ENCODE results near the gene SLC39A2.
A peak's percentile ranks its signal among the peaks of the same experiment; 100 is the strongest.
"Not testable (repeated sequence)": the region's sequence is repeated elsewhere in the genome, so short reads cannot be mapped to it uniquely, and the experiment has no call there.

SLC39A2 gene, protein sequence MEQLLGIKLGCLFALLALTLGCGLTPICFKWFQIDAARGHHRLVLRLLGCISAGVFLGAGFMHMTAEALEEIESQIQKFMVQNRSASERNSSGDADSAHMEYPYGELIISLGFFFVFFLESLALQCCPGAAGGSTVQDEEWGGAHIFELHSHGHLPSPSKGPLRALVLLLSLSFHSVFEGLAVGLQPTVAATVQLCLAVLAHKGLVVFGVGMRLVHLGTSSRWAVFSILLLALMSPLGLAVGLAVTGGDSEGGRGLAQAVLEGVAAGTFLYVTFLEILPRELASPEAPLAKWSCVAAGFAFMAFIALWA

DNA sequence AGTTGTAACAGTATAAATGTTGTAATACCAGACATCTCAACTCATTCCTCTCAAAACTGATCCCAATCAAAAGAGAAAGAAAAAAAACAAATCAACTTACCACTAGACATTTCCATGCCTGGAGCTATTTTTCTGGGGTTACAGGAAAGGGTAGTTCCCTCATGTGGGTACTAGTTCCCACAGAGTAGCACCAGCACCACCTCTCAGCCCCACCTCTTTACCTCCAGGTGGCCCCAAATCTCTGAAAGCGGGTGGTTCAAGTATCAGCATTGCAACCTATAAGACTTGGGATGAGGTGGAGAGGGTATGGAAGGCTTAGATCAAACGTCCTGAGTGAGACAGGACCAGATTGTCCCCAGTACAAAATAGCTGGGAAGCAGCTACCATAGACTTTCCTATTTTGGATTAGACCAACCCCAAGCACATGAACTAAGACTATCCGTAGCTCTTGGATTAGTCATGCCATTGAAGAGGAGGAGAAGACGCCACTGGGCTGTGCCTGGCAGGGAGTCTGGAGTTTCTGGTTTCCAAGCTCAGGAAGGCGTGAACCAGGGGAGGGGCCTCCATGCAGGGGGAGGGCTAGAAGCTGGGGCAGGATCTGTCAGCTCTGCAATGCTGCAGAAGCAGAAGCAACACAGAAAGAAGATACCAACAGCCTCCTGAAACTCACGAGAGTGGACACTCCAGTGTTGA, at the start of gene SLC39A2:
TSS of gene SLC39A2 (plus strand) at position 620 of the 693 bp plus-strand sequence. CDS start 154 bp downstream, outside the sequence.
- DNase-seq: peak in 1 of 2 experiments; percentile 18

DNA sequence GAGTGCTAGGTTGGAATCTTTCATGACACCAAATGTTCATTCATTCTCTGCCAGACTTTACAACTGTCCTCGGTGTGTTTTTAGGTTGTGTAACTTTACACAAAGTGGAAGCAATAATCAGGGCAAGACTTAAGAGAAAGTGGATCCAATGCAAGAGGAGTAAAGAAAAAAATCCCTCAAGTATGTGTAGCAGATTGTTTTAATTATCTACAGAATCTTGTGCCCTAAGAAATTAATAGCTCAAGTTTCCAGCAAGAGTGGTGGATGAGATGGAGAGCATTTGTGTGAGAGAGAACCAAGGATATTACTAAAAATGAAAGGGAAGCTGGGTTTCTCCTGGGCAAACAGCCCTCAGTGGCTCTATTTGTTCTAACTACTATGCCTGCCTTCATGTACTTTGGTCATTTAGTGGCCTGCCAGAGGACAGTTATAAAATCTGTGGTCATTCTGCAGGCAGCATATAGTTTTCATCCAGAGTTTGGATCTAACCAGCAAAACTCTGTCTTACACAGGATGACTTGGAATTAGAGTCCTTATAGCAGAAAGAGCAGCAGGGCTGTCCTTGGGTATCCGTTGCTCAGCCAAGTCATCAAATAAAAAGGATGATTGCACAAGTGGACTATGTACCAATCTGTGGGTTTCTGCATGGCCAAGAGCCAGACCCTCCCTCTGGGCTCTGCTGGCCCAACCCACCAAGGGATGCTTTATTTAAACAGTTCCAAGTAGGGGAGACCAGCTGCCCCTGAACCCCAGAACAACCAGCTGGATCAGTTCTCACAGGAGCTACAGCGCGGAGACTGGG, 44.2 kb upstream of the SLC39A2 start, which contains the start of gene RNASE2:
TSS of gene RNASE2 (plus strand) at position 752 of the 802 bp plus-strand sequence. CDS start 285 bp downstream, outside the sequence.
- DNase-seq: peak; percentile 92

DNA sequence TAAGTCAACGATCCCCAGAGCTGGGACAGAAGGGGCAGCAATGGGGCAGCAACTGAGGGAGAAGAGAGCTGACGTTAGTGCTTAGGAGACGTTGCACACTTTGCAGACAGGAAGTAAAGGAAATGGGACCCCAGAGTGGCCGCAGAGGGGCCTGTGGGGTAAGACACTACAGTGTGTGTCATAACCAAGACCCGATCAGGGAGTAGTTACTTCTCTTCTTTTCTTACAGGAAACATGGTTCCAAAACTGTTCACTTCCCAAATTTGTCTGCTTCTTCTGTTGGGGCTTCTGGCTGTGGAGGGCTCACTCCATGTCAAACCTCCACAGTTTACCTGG, 43.6 kb upstream of the SLC39A2 start:
- DNase-seq: peak; percentile 95 to 97

DNA sequence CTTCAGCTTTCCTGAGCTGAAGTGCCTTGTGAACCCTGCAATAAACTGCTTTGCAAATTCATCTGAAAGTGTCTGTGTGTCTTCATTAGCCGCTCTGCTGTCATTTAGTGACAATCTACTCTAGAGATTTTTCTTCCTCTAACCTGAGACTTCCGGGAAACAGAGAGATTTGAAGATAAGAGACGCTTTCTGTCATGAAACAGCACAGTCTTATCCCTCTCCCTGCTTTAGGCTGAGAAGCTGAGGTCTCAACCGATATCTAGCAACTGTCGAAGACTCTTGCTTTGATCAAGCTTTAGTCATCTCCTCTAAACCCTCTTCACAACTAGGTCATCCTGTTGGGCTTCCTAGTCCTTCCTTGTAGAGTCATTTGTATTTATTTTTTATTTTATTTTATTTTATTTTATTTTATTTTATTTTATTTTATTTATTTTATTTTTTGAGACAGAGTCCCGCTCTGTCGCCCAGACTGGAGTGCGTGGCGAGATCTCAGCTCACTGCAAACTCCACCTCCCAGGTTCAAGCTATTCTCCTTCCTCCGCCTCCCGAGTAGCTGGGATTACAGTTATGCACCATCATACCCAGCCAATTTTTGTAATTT, 42.6 kb upstream of the SLC39A2 start:
- no peak for DNase-seq

DNA sequence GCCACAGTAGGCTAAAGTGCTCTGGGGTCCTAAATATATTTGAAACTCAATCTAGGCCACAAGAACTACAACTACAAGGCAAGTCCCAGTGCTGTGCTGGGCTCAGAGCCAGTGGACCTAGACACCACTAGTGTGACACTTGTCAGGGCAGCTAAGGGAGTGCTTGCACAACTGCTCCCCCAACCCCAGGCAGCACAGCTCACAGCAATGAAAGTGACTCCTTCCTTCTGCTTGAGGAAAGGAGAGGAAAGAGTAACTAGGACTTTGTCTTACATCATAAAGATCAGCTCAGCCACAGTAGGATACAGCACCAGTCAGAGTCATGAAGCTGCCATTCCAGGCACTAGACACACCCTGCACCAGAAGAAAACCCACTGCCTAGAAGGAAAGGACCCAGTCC, 40.1 kb upstream of the SLC39A2 start:
- not testable (repeated sequence) for DNase-seq

DNA sequence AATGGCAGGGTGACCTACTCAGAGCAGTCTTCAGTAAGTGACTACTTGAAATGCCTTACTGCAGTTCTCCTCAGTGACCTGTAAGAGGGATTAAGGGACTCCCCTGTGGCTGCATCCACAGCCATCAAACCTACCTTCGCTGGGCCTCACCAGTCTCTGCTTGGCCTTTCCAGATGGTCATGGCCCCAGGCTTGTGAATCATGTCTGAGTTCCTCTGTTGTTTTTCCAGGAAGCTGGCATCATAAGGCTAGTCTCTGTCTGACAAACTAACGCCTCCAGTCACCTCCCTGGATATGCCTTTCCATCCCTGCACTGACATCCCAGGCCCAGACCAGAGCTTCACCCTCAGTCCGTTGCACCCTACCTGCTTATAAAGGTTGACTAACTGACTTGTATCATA, 29.8 kb upstream of the SLC39A2 start:
- DNase-seq: no peak

DNA sequence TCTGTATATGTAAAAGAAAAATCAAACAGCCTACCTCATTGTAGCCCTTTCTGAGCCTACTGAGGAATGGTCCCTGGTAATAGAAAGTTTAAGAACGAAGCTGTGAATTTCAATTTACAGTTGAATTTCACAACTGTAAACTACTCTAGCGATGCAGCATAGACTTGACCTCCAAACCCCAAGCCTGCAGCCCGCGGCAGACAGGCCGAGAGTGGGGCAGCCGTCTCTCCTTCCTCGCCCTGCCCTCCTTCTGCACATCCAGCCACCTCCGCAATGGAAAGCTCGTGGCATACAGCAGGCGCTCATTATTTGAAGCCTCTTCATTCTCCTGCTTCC, 28.5 kb upstream of the SLC39A2 start:
- no peak for DNase-seq

DNA sequence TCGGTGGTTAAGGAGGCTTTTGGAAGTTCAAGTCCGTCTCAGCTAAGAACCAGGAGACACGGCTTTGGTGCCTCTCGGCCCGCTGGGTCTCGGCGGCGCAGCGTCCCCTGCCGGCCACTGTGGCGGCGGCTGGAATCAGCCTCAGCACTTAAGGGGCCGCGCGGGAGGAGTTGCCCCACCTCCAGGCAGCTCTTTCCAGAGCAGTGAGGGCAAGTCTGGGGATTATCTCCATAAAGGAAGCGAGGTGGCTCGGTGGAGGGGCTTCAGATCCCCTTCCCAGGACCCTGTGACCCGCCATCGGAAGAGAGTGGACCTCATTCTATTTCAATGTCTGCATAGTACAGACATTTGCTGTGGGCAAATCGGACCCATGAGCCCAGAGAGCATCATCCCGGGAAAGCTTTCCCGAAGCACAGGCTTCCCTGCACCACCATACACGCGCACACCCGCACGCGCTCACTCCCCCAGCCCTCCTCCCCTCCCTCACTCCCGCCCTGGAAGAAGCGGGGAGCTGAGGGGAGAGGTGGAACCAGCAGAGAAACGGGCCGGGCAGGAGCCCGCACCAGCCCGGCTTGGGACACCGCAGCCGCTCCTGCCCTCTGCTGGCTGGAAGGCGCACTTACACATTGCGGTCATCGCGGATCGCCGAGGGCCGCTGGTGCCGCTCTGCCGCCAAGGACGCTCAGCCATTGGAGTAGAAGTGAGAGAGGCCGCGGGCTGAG, 27.9 kb upstream of the SLC39A2 start:
- peak; percentile 70 to 83 for DNase-seq

DNA sequence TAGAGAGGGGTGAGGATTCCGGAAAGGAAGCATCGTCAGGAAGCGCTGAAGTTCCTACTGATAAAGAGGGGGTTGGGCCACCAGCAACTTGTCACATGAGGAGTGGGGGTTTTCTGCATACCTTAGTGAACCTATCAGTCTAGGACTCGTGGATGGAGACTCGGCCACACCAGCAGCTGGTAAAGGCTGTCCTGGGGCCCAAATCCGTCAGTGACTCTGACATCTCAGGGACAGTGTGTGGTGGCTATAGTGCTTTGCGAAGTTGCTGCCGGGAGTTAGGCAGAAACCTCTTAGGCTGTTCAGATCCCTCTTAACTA, 27.4 kb upstream of the SLC39A2 start:
- no peak for DNase-seq

DNA sequence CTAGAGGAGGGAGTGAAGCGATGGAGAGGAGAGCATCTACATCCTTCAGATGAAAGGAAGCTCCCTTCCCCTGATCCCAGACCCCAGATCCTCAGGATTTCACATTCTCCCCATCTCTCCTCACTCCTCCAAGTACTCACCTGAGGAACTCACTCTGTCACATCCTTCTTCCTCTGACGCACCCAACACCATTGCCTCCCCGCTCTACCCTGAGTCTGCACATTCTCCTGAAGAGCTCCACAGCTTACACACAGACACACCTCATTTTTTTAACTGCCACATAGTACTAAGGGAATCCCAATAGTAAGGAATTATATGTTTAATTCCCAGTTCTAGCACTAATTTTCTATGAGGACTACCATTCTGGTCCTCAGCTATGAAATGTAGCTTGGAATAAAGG, 25.6 kb upstream of the SLC39A2 start:
- no peak for DNase-seq

DNA sequence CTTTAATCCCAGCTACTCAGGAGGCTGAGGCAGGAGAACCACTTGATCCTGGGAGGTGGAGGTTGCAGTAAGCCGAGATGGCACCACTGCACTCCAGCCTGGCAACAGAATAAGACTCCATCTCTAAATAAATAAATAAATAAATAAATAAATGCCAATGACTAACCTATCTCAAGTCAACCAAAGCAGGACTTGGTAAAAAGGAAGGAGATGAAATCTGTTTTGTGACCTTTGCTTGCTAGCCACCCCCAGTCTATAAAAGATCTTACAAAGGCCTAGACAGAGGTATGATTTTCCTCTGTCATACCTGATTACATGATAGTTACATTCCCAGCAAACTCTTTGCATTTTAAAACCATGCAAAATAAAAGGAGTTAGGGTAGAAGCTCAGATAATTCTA, 22.8 kb upstream of the SLC39A2 start:
- DNase-seq: no peak

DNA sequence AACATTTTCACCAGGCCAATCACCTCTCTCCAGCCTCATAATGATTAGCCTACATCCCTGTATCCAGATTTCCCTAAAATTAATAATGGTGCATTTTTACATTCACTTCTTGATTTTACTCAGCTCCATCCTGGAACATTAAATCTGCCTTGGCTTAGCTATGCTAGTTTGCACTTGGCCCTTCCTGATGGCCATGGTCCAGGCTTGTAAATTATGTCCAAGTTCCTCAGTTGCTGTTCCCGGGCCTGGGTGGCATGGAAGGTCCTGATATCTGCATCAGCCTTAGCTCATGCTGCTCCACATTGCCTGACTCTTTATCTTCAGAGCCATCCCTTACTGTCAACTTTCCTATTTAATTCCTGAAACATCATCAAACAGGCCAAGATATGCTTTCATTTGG, 20.4 kb upstream of the SLC39A2 start:
- DNase-seq: no peak

DNA sequence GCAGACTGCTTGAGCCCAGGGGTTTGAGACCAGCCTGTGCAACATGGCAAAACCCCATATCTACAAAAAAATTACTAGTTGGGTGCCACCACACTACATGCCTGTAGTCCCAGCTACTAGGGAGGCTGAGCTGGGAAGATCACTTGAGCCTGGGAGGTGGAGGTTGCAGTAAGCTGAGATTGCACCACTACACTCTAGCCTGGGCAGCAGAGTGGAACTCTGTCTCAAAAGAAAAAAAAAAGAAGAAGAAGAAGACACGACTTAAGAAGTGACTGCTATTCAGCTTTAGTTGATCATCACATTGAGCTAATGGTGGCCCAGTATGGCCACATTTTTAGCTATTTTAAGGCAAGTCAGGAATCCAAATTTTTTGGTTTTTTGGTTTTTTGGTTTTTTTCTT, 18.2 kb upstream of the SLC39A2 start:
- DNase-seq: no peak

DNA sequence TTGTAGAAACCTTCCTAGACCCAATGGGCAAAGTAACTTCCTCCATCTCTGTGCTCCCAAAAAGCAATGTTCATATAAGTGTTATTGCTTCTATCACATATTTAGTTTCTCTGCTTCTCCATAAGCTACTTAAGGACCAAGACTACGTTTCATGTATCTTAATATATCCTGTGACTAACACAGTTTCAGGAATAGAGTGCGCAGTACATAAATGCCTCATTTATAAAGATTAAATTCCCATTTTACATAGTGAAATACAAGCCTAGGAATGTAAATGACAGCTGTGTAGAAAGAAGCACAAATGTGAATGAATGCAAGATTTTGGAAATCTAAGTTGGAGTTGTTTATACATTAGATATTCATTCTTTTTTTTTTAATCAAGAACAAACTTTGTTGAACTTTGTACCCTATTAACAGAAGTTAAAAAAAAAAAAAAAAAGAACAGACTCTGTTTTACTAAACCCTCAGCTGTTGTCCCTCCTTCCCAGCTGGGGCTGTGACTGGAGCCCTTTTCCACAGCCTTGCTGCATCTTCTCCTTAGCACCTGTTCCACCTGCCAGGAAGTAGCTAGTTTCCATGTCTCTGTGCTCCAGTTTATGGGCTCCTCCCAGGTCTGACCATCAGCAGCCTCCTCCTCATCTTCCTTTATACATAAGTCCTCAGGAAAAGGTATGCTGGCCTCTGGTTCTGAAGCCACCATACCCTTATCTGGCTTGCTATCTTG, 16.3 kb upstream of the SLC39A2 start:
- no peak for DNase-seq

DNA sequence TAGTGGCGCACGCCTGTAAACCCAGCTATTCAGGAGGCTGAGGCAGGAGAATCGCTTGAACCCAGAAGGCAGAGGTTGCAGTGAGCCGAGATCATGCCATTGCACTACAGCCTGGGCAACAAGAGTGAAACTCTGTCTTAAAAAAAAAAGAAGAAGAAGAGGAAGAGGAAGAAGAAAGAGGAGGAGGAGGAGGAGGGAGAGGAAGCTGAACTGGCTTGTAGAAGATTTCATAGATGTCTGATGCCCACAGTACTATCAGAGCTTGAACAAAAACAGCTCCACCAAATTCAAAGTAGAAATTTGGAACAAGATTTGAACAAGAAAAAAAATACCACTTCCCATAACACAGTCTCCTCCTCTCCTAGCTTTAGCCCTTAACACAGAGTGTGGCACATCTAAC, 13.4 kb upstream of the SLC39A2 start:
- DNase-seq: not testable (repeated sequence)

DNA sequence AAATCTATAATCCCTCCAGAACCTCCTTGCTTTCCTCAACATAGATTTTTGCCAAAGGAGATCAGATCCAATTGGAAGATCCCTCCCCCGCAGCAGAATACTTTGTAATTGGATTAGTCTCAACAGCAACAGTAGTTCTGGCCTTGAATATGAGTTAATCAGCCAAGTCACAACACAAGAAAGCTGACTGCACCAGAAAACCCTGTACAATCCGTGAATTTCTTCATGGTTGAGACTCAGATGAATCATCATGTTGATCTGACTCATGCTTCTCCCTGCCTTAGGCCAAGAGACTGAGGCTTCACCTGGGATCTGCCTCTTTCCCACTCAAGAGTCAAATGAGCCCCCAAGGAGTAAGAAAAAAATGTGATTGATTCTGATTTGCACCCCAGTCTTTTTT, 12.3 kb upstream of the SLC39A2 start:
- DNase-seq: no peak

DNA sequence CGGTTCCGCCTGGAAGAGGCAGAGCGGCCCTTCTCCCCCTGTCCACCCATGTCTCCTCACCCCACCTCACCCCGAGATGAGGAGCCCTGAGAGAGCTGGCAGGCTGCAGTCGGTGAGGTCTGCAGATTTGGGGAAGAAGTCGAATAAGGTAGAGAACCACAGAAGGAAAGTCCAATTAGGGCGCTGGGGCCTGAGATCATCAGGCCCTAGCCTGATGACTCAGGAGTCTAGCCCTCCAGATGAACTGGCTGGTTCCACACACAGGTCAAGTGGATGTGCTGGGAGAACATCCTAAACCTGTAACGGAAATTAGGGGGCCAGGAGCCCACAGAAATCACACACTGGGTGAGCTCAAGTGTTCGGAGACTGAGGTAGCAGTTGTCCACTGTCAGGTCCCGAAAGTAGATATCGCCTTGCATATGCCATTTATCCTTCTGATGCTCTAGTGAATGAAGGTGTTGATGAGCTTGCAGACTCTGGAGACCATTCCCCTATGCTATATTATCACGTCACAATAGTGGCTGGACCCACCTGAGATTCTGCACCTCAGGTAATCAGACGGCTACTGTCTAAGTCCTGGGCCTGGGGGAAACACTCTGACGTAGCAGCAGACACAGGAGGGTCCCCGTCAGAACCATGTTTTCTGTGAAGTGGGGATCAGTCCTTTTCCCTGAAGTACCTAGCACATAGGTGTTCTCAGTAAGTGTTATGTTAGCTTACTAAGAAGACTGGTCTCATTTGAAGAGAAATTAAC, 10.2 kb upstream of the SLC39A2 start:
- DNase-seq: no peak

DNA sequence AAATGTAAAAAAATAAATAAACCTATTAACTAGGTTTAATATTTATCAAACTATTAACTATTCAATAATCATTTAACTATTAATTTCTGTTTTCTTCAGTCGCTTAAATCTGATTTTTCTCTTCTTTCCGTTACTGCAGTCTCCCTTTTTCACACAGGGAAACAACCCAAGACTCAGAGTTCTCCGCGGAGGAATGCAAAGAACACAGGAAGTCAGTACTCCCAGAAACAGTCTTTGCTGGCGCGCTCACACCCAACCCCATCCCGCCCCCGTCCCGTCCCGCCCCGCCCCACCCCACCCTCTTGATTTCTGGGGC, 9.7 kb upstream of the SLC39A2 start:
- no peak for DNase-seq

DNA sequence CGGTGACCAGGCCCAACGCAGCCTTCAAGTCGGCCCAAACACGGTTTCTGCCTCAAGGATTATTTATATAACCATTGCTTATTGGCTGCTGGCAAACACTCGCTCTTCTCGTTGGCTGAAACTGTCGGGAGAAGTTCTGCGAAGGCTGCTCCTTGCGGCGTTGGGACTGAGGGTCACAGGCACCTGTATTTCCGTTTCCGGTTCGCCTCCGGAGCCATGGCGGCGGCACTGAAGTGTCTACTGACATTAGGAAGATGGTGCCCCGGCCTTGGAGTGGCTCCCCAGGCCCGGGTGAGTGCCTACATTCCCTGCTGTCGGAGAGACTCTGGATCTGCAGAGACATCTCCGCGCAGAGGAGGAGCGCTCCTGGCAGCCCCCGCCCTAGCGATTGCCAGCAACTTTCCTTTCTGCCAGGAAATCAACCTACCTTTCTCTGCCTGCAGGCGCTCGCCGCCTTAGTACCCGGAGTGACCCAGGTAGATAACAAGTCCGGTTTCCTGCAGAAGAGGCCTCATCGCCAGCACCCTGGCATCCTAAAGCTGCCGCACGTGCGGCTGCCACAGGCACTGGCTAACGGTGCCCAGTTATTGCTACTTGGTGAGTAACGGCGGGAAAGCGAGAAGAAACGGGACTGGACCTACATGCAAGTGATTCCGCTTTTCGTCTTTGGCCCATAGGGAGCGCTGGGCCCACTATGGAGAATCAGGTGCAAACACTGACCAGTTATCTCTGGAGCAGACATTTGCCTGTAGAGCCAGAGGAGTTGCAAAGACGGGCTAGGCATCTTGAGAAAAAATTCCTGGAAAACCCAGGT, 9.1 kb upstream of the SLC39A2 start, which contains the start of gene METTL17:
TSS of gene METTL17 (plus strand) at position 194 of the 814 bp plus-strand sequence. CDS start at position 217, 23 bp downstream.
- DNase-seq: peak; percentile 94 to 97

DNA sequence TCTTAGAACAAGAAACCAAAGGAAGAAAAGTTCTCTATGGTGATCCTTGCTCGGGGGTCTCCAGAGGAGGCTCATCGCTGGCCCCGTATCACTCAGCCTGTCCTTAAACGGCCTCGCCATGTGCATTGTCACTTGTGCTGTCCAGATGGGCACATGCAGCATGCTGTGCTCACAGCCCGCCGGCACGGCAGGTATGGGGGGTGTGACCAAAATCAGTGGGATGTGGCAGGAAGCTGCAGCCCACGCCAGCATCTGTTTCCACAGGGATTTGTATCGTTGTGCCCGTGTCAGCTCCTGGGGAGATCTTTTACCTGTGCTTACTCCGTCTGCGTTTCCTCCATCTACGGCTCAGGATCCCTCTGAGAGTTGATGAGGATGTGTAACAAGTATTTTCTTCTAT, 2.6 kb upstream of the SLC39A2 start:
- no peak for DNase-seq

DNA sequence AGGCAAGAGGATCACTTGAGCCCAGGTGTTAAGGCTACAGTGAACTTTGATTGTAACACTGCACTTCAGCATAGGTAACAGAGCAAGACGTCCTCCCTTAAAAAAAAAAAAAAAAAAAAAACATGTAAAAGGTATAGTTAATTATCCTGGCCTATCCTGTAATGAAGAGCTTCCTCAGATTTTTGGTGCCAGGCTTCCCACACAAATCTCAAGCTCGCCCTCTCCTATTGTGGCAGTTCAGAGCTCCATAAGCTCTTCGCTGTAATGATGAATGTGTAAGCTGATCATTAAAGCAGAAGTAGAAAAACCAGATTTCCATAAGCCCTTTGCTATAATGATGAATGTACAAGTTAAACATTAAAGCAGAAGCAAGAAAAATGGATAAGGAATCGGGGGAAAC, 2.0 kb upstream of the SLC39A2 start:
- no peak for DNase-seq

Measured in Kasumi-1 (cell line).